Left kidney (tissue), 2 donors: ENCODE measurements around the gene CHN1. TPM values are rescaled to one million over a fixed set of nuclear protein-coding genes. Genes with fewer than 3 reads are reported as not detected.

Experiments used
- DNase-seq: peaks from one replicate; pipeline ENCODE4 v3.0.0-alpha.2; 2013
- polyA plus RNA-seq: library from polyadenylated mRNA; unstranded; fragments of 120-200 nt; gene quantifications from one replicate; pipeline ENCODE4 v1.2.1, GENCODE V29; 2013; ENCODE audit not compliant: insufficient read length

CHN1 gene
- polyA plus RNA-seq, 1 donor = 34.7 TPM

DNA sequence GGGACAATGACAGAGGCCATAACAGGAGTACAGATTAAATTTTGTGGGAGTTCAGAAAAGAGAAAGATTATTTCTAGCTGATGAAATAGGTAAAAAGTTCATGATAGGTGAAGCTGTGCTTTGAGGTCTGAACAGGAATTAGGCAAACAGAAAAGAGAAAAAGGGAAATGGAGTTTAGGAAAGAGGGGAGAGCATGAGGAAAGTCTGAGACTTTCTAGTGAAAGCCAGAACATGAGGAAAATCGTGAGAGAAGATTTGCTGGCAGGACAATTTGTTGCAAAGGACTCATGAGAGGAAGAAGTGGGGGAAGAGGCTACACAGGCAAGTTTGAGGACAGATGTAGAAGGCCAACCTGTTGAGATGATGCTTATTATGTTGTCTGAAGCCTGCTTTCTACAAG, 6.3 kb upstream of the CHN1 start:
- DNase-seq = no peak

DNA sequence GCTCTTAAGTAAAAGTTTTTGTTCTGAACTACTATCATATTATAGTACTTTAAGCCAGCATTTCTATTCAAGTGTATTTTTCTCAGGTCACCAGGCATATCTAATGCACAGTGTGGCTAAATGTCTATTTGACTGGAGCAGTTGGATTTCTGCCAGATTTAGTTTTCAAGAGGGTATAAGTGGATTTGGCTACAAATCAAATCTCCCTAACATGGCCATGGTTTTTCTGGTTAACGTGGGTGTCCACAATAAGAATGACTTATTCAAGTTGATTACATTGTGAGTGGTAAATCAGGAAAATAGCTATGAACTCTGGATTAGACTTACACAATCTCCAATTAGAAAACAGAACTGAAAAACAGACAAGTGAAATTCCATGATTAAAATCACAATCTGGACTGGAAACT, 5.7 kb upstream of the CHN1 start:
- no peak for DNase-seq

DNA sequence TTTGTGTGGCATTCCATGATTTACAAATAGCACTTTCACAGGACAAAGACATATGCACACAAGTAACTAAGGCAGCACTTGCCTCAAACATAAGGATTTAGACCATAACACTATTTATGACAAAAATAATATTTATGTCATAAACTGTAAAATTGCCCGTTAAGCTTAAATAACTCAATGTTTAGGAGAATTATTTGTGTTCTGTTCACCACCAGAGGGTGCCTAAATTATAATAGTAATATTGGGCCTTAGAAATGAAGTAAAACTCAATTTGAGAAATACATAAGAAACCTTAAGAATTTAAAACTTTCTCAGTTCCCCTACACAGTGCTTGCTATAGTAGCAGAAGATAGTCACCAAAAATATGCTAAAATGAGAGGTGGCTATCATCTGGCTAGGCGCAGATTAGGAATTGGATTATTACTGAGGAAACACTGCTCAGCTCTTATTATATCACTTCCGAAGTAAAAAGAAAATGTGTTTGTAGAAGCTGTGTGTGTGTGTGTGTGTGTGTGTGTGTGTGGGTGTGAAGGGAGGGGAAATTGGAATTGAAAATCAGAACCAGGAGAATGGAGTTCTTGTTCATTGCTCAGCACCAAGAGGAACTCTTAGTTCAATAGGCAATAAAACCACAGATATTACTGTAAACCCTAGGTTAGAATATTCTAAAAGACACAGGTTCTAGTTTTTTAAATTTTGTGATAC, 4.9 kb upstream of the CHN1 start:
- no peak for DNase-seq

DNA sequence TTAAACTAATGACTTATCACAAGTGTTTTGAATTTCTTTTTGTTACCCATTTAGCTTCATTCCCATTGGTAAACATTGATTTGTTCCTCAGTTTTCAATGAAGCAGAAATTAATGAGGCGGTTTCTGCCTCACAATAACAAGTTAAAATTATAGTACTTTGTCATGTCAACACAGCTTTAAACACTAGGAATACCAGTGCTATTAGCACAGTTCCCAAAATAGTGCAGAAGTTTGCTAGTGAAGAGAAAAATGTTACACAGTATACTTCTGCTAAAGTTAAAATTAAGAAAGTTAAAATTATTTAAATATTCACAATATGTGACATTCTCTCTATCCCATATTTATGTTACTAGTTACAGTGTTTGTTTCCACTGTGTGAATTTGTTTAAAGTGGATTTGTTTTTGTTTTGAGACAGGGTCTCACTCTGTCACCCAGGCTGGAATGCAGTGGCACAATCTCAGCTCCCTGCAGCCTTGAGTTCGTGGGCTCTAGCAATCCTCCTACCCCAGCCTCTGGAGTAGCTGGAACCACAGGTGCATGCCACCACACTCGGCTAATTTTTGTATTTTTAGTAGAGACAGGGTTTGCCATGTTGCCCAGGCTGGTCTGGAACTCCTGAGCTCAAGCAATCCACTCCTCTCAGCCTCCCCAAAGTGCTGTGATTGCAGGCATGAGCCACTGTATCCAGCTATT, 3.8 kb upstream of the CHN1 start:
- DNase-seq = no peak

DNA sequence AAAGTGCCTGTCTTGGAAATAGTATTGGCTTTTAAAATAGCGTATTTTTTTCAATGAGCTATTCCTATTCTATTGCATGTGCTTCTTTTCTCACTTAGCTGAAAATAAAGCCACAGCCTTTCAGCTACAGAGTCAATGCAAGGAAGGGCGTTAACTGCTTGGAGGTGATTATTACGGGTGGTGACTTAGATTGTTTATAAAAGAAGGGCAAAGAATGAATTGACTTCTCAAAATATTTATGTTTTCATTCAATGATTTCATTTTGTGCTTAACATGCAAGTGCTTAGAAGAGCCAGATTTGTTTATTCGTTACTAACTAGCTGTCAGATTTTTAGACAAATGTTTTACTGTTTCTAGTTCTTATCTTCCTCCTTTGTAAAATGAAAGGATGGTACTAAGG, 2.8 kb upstream of the CHN1 start:
- DNase-seq = no peak

DNA sequence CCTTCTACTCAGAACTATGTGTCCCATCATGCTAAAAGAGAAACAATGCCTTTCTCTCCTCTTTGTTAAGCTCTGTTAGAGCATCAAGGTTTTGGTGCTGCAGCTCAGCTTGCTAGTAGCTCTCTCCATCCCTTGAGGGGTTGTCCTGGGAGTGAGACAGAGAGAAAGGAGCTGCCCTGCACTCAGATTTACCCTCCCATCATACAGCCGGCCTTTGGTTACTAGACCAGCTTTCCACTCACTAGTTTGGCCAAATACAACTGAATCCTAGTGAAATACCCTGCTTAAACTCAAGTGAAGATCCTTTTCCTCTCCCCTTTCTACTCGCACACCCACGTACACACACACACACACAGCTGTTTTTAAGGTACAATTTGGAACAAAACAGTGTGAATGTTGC, 2.3 kb upstream of the CHN1 start:
- DNase-seq = no peak

DNA sequence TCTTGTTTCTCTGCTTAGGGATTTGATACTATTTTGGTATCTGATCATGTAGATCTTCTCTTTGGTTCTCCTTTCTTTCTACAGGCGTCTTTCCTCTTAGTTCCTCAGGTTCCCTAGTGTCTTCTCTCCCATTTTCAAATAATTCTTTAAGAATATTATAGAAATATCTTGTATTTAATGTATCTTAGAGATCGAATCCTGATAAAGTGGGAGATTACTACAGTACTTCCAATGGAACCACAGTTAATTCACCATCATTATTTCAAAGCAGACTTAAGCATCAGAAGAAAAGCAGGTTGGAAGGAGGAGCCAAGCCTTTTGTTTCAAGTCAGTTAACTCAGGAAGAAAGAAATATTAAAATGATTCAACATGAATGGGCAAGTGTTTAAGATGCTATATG, 1.1 kb upstream of the CHN1 start:
- DNase-seq = no peak

DNA sequence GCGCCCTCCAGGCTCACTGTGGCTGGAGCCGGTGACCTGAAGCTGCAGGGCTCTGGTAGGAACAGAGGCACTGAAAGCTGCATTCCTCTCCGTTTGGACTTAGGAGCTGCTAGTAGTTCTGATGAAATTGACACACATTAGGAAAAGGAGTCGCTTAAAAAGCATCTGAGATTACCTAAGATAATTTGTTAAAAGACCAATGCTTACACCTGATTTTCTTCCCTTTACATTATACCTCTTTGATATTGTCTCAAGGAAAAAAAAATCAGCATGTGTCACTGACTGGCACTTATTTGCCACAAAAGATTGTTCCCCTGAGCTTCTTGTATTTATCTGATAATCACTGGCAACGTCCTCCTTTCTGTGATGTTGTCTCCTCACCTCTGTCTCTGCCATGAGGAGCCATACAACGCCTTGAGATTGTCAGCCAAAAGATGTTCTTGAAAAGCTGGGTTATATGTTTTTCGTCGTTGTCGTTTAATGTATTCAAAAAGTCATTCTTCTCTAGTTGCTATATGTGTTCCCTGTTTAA, 618 bp upstream of the CHN1 start:
- no peak for DNase-seq

DNA sequence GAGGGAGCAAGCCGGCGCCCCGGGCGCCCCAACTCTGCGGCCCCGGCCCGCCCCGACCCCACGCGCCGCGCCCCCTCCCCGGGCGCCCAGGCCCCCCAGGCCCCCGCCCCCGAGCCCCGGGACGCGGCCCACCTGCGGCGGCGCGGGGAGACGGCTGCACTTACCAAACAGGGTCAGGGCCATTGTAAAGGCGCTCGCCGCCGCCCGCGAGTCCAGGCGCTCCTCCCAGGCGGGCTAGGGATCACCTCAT, 526 bp downstream of the CHN1 start:
- DNase-seq = no peak

DNA sequence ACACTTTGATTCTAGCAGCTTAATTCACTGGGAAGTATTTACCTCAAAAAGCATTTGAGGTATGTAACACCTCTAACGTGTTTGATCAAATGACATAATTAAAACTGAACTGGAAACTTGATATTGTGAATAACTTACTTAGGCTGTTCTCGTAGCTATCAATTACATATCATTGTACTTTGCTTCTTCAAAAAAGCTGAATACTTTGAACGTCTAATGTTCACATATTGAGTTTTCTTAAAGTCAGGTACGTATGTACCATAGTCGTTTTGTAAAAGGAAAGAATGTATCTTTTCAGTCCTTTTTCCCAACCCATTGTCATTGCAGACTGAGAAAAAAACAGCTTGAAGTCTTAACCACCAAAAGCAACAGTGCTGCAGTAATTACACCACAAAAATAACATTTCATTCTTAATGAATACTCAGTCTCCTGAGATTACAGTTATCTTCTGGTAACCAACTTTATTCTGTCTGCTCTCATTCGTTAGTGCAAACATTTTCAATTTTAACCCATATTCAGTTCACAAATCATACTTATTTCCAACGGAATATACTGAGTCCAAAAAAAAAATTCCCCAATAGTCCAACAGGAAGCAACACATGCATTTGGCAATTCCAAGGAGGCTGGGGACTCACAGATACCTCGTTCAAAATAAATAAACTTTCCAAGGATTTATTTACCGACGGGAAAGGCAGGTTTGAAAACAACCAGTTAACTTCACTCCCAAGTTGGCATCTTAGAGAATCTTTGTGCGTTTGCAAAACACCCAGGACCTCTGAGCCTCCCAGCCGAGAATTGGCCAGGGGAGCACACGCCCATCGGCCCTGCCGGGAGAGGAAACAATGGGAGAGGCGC, 1.1 kb downstream of the CHN1 start:
- DNase-seq = no peak

DNA sequence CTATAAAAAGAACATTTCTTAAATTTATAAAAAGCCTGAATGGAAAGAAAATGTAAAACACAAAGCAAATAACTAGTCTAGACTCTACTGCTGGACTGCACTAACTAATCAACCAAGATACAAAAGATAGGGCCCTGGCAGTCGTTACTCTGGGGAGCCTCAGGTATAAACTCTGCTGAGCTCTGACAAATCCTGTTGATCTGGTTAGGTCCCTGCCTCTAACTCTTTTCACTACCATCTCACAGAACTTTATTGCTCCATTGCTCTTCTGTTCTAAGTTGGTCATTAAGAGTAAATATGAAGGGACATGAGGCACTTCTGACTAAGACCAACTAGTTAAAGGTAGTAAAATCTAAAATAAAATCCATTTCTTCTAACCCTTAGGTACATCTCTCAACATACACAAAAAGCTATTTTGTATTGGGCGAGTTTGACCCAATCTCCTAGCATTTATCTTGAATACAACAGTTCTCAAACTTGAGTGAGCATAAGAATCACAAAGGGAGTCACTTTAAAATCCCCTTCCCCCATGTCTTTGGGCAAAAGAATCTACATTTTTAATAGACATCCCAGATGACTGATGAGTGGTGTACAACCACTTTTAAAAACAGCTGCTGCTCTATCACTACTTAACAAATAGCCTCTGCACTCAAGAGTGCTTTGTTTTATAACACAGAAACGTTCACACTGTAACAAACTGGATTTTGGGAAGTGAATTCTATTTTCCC, 2.5 kb downstream of the CHN1 start:
- DNase-seq = no peak

DNA sequence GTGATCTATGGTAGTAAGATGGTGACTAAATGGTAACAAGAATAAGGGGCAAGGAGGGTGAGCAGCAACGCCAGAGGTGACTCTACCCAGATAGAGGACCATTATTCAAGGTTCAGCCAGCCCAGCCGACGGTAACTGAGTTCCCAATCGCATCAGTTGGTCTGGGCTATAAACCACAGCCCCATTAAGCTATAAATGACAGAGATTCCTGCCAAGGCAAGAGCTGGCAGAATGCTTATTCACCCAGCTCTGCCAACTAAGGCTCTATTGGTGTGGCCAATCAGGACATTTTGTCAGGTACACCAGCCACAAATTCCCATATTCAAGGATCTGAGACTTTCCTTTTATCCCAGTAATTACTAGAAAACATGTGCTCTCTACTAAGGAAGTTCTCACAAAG, 3.6 kb downstream of the CHN1 start:
- DNase-seq = no peak

DNA sequence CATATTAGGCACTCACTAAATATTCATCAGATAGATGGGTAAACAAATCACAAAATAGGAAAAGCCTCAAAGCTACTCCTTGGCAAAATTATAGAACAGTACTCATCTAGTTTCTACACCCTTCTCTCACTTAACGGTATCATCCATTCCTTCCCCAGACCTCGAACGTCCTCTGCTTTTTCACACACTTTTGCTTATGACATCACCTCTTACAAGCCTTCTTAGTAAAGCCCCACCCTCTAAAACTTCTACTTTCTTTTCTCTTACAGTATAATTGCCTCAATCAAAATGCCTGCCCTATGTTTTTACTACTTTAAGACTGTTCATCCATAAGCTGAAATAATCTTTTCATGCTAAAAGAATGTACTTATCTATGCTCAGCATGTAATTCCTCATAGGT, 8.1 kb downstream of the CHN1 start:
- DNase-seq = no peak

DNA sequence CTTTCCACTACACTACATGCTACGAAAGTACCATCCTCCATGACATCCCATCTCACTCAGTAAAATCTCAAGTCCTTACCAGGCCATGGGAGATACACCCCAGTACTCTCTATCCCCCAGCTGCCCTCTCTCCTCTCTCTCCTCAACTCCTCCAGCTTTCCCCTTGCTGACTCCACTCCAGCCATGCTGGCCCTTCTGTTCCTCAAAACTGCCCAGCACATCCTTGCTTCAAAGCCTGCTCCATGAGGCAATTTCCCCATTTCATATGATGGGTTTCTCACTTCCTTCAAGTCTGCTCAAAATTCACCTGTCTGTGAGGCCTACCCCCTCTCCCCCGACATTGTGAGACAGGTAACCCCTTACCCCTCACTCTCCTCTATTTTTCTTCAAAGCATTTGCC, 8.6 kb downstream of the CHN1 start:
- no peak for DNase-seq

DNA sequence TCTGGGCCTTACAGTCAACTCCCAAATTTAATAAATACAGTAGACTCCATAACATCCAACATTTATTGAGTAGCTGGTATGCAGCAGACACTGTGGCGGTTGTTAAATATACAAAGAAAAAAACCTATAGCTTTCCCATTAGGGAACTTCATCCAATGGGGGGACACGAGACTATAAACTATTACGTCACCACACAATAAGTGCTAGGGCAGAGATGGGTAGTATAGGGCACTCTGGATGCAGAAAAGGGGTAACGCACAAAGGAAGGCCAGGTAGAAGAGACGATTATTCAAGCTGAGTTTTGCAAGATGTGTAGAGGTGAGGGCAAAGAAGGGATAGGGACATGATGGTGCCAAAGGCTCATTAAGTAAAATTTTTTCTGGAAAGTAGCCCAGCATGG, 10.8 kb downstream of the CHN1 start:
- DNase-seq = no peak

DNA sequence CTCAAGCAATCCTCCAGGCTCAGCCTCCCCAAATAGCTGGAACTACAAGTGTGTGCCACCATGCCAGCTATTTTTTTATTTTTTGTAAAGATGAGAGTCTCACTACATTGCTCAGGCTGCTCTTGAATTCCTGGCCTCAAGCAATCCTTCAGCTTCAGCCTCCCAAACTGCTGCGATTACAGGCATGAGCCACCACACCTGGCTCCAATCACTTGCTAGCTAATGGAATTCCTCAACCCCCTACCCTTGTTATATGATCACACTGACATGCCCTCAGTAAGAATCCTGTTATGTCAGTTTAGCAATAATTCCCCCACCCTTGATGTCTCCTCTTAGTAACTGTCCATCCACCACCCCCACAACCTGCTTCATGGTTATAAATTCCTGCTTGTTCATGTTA, 12.3 kb downstream of the CHN1 start:
- no peak for DNase-seq

DNA sequence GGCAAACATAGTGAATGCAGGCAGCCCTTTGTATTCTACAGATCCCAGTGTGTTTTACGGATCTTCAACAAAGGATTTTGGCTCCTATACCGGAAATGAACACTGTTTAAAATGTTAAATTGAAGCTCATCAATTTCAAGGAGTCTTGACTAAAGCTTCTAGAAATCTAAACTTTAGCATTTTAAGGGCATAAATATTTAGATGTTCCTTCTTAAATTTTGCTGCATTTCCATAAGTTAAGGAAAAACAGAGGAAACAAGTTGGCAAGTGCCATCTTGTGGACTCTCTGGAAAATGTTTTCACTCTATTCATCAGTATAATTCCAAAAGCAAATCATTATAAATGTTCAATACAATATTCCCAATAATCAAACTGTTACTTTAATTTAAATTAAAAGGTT, 19.6 kb downstream of the CHN1 start:
- DNase-seq = no peak

DNA sequence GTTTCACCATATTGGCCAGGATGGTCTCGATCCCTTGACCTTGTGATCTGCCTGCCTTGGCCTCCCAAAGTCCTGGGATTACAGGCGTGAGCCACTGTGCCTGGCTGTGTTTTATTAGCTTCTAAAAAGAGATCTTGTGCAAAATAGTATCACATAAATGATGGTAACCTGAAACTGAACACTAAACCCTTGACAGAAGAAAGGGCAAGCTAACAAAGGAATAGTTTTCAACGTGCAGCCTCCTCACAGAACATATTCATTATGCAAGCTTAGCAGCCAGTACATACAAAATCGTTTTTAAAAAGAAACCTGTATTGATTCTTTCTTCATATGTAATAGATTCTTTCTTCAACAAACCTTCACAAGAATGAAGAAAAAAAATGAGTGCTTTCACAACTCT, 20.6 kb downstream of the CHN1 start:
- DNase-seq = no peak

DNA sequence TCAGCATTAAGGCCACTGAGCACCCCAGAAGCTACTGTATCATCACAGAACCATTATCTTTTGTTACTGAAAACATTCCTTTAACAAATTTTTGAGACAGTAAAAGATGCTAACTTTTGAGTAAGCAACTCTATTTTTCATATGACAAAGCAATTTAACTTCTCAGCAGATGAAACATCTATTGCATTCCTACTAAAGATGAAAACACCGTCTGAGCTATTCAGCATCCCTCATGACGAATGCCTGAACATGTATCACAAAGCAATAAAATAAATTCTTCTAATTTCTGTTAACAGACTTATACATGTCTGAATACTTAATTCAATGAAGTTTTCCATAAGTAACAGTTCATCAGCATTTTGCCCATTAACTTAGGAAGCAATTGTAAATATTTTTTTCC, 23.9 kb downstream of the CHN1 start:
- DNase-seq = no peak

DNA sequence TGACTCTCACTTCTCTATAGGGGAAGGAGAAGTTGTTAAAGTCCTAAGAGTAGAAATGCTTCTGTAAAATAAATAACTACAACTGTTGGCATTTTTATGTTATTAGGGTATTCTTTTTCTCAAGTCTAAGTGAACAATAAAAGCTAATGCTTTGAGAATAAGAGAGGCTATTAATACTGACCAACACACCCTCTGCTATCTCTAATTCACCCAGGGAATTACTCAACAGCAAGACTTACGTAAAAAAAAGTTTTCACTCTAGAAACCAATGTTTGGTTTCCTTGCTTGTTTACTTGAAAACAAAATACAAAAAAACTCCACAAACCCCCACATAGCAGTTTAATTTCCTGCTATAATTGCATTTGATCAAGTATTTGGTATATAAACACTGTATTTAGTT, 25.2 kb downstream of the CHN1 start:
- no peak for DNase-seq

DNA sequence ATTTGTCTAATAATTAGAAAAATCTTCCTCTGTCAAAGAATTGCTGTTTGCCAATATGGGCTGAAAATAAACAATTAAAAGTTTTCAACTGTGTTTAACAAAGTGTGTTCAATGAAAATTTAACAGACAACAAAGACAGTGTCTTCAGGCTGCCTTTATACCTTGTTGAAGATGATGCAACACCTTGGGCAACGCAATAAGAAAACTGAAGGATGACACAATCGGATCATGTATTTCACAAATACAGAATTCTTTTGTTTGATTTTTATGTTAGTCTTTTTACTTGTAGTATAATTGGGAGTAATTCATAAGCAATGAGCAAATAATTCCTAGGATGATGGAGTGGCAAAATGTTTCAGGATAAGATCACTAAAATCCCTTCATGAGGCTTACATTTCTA, 27.8 kb downstream of the CHN1 start:
- no peak for DNase-seq

DNA sequence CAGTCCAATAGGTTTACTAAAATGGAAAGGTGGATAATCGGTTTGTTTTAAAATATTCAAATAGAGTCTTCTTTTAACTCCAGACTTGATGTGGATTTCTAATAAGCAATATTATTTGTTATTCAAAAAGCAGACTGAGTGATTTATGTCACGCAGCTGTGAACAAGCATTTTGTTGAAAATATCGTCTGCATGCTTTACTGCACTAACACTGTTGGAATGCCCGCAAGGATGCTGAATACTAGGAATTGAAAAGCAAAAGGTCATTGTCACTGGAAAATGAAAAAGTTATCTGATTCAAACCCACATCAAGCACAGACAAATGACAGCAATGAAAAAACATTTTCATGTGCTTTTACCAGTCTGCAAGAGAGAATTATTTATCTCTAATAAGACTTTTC, 31.1 kb downstream of the CHN1 start:
- DNase-seq = no peak

DNA sequence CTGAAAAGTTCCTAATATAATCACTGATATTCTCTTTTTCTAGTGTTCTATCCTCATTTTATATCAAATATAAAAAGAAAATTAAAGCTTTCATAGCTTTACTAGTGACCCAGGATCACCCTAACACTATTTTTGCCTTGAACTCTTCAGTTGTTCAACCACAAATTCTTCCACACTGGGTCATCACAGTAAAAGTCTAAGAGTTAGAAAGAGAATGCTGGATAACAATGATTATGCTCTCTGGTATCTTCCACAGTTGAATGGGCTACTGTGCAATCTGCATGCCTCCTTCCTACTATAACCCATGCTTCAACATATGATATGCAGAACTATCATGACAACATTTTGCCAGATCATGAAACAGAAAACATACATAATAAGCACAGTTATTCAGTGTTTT, 32.3 kb downstream of the CHN1 start:
- no peak for DNase-seq
